ENCODE results near the gene PLCB4.

PLCB4 gene

DNA sequence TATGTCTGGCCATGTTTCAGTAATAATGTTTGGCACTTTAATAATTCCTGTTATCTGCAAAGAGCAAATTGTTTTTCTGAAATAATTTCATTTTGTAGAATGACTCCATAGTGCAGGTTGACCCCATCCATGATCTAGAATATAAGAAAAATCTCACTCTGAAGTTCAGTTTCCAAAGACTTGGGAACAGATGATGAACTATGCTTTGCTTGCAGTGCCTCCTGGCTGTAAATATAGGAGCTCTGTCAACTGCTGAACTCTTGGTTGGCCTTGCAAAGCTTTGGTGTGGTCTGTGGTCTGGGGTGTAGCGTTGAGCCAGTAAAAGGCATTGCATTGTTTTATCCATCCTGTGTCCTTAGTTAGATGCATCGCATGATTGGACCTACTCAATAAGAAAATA, 104.0 kb downstream of the PLCB4 start:
- Histone ChIP-seq H3K4me3 (replicated peaks; ENCODE audit: insufficient read depth, low read length) (no peak overlapping the region), H3K27me3 (ENCODE audit: insufficient read depth, poor library complexity, severe bottlenecking) (no peaks in the 10 kb centered on the region), H3K27ac (replicated peaks) (no peak overlapping the region)
- no peak for DNase-seq (ENCODE audit: low read depth in 1 of 2, low spot score in 1 of 2)
- no peak for TF ChIP-seq SPI1 (IDR thresholded peaks at IDR 0.05; ENCODE audit: borderline replicate concordance, low read depth)
- no peak for TF ChIP-seq GABPA (IDR thresholded peaks at IDR 0.05; ENCODE audit: low read depth)
- TF ChIP-seq CTCF (IDR thresholded peaks at IDR 0.05; ENCODE audit: insufficient read depth, low read length) = no peak
- no peak for TF ChIP-seq POLR2AphosphoS5 (IDR thresholded peaks at IDR 0.05; ENCODE audit: low read depth)
- TF ChIP-seq, protein P1, sequence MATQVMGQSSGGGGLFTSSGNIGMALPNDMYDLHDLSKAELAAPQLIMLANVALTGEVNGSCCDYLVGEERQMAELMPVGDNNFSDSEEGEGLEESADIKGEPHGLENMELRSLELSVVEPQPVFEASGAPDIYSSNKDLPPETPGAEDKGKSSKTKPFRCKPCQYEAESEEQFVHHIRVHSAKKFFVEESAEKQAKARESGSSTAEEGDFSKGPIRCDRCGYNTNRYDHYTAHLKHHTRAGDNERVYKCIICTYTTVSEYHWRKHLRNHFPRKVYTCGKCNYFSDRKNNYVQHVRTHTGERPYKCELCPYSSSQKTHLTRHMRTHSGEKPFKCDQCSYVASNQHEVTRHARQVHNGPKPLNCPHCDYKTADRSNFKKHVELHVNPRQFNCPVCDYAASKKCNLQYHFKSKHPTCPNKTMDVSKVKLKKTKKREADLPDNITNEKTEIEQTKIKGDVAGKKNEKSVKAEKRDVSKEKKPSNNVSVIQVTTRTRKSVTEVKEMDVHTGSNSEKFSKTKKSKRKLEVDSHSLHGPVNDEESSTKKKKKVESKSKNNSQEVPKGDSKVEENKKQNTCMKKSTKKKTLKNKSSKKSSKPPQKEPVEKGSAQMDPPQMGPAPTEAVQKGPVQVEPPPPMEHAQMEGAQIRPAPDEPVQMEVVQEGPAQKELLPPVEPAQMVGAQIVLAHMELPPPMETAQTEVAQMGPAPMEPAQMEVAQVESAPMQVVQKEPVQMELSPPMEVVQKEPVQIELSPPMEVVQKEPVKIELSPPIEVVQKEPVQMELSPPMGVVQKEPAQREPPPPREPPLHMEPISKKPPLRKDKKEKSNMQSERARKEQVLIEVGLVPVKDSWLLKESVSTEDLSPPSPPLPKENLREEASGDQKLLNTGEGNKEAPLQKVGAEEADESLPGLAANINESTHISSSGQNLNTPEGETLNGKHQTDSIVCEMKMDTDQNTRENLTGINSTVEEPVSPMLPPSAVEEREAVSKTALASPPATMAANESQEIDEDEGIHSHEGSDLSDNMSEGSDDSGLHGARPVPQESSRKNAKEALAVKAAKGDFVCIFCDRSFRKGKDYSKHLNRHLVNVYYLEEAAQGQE (IDR thresholded peaks at IDR 0.05; ENCODE audit: insufficient replicate concordance, low read depth) = no peak

GRCh38 chr20:9177278-9177677, 108.4 kb downstream of the PLCB4 start:
- TF ChIP-seq, protein P1 (IDR thresholded peaks at IDR 0.05; ENCODE audit: insufficient replicate concordance, low read depth) = no peak
- TF ChIP-seq CTCF (IDR thresholded peaks at IDR 0.05; ENCODE audit: insufficient read depth, low read length) (no peak), SPI1 (IDR thresholded peaks at IDR 0.05; ENCODE audit: borderline replicate concordance, low read depth) (no peak), GABPA (IDR thresholded peaks at IDR 0.05; ENCODE audit: low read depth) (no peak), POLR2AphosphoS5 (IDR thresholded peaks at IDR 0.05; ENCODE audit: low read depth) (no peak)
- Histone ChIP-seq H3K27ac (replicated peaks) (no peak overlapping the region), H3K27me3 (ENCODE audit: insufficient read depth, poor library complexity, severe bottlenecking) (no peaks in the 10 kb centered on the region), H3K4me3 (replicated peaks; ENCODE audit: insufficient read depth, low read length) (no peak overlapping the region)
- no peak for DNase-seq (ENCODE audit: low read depth in 1 of 2, low spot score in 1 of 2)

DNA sequence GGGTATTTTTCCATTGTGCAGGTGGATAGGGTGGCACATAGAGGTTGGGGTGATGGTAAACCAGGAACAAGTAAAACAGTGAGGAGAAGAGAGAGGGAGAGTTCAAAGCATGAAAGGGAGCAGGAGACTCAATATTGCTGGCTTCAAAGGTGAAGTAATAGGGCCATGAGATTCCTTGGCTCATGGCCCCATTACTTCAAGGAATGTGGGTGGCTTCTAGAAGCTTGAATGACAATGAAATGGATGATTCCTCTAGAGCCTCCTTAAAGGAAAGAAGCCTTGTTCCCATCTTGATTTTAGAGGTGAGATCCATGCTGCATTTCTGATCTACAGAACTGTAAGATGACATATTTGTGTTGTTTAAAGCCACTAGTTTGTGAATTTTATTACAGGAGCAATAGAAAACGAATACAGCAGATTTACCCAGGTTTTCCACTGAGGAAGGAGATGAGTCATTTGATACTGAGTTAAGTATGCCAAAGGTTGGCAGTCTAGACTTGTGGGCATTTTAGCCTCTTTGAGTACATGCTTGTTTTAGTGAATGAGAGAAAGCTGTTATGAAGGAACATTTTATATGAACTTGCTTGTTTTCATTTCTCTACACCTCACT, 110.4 kb downstream of the PLCB4 start:
- TF ChIP-seq CTCF (IDR thresholded peaks at IDR 0.05; ENCODE audit: insufficient read depth, low read length) (no peak), POLR2AphosphoS5 (IDR thresholded peaks at IDR 0.05; ENCODE audit: low read depth) (no peak), GABPA (IDR thresholded peaks at IDR 0.05; ENCODE audit: low read depth) (no peak), SPI1 (IDR thresholded peaks at IDR 0.05; ENCODE audit: borderline replicate concordance, low read depth) (no peak)
- TF ChIP-seq, protein P1 (IDR thresholded peaks at IDR 0.05; ENCODE audit: insufficient replicate concordance, low read depth) = no peak
- DNase-seq (ENCODE audit: low read depth in 1 of 2, low spot score in 1 of 2) = no peak
- no peaks in the 10 kb centered on the region for H3K27me3 ChIP-seq (ENCODE audit: insufficient read depth, poor library complexity, severe bottlenecking)
- H3K27ac ChIP-seq (replicated peaks) = no peak overlapping the region
- no peak overlapping the region for H3K4me3 ChIP-seq (replicated peaks; ENCODE audit: insufficient read depth, low read length)
